SK-N-DZ (cell line): ENCODE data around the gene ZIC5.
"Not testable (repeated sequence)": the region's sequence is repeated elsewhere in the genome, so short reads cannot be mapped to it uniquely, and the experiment has no call there.

ENCODE experiments used
- DNase-seq: peaks from one replicate; pipeline ENCODE4 v3.0.0-alpha.2; 2015; ENCODE audit warnings: low spot score

ZIC5 gene

DNA sequence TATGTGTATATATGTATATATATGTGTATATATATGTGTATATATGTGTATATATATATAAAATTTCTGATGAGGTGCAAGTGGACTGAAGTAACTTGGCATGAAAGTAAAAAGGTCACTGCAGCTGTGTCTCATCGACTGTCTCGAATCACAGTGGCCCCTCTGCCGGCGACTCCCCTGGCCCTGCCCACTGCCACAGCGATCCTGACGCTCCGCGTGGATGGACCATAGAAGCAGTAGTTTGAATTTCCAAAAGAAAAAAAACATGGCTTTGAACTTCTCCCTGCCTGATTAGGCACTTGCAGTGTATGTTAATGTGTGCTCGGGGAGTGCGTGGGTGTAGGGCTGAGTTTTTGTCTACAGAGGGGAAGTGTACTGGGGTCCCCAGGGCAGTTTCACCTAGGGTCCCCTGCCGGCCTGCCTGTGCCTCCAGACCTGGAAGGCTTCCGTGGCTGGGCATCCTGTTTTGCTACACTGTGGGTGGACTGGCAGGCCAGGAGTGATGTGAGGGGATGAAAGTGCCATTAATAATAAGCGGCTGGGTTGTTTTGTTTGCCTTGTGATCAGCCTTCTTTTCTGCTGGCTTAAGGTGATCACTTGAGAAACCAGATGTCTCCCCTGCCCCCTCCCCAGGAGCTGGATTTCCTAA, 10.8 kb downstream of the ZIC5 start:
- DNase-seq = no peak

DNA sequence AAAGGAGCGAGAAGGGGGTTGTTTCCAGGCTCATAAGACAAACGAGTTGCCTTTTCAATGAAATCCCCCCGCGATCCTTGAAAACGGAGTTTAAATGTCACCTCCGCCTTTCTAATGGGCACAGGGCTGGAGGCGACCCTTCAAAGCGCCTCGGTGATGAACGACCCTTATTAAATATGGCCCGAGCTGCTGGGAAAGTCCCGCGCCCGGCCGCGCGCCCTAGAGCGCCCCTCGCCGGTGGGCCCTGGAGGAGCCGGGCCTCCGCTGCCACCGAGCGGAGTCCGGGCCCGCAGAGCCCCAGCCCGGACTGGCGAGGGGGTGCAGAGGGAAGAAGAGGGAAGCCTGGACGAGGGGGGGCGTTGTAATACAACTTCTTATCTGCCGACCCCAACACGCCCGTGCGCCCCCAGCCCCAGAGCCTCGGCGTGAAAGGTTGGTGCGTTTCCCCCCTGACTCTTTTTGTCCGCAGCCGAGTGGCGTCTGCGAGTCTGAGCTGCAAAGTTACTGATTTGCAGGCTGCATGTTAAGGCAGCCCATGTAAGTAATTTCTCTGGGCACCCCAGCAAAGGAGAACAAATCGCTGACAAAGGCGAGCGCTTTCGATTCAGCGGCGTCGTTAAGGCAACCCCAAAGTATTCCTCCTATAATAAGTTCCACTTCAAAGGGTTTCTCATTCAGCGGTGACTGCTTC, 11.9 kb downstream of the ZIC5 start:
- DNase-seq = no peak

DNA sequence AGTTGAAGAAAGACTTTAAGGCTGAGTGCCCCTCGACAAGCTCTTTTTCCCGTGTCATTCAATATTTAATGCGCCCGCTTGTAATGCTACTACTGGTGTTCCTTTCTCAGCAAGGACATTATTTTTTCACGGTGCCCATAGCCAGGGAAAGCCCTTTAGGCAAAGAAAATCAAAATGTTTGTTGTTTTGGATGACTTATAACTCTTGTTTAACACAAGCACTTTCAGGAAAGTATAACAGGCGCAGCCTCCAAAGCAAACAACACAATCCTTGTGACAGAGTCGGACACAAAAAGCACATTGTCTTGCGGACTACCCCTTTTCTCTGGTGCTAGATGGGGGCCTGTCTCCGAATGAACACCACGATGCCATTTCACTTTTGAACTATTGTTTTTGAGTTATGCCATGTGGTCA, 12.4 kb downstream of the ZIC5 start:
- DNase-seq = no peak

GRCh38 chr13:99958406-99959126, 13.0 kb downstream of the ZIC5 start:
- DNase-seq = no peak

DNA sequence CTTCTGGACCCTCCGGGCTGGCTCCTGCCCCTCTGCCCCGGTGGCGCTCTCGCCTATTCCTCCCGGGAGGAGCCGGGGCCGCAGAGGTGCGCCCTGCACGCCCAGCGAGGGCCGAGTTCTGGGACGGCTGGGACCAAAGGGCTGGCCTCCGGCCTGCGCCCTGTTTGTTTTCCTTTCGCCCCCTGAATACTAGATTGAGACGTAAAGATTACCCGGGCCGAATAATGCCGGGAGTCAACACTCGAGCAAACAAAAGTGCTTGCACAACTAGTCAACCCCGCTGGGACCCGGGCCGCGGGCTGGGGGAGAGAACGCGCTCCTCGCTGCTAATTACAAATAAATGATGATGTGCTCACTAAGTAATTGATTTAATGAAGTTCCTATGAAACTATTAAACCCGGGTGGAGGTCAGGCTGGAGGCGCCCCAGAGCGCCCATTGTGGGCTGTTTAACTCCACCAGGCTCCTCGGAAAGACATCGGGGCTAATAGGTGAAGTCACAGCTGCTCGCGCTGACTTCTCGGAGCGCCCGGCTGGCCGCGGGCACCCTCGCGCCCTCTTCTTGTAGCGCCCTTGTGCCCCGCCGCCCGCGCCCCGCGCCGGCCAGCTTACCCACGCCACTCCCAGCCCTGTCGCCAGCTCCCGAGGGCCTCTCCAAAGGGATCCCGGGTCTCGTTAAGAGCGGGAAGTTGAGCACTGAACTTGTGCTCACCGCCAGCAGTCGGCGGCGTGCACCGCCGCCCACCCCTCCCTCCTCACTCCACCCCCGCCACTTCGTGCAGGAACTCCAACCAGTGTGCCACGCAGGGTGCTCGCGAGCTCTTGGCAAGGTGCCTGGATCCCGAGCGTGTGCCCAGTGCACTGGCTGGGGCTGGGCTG, 14.9 kb downstream of the ZIC5 start:
- DNase-seq = no peak

DNA sequence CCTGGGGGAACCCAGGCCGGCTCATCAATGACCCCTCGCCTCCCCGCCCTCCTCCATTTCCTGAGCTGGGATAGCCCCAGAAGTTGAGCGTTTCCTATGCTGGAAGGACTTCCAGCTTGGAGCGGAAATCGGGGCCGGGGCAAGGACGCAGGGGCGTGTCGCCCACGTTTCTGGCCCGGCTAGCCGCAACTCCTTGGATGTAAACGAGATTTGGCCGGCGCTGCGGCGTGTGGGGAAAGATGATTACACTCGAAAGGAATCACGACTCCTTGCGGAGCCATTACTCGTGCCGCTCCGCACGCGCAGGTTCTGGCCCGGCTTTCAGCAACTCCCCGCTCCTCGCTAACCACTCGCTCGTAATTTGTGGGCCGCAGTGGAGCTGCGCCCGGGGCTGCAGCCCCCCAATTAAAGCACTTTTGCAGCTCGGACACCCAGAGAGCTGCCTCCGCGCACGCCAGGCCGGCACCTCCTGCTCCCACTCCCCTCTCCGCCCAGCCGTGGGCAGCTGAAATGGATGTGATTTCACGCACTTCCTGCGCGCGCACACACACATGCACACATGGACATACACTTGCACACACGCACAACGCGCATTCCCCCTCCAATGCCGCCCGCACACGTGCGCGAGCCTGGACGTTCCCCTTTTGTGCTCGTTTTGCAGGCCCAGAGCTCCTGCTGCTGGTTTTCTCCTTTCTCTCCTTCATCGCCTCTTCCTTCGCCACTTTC, 15.7 kb downstream of the ZIC5 start:
- DNase-seq = no peak

GRCh38 chr13:99955107-99955746, 16.3 kb downstream of the ZIC5 start:
- no peak for DNase-seq

DNA sequence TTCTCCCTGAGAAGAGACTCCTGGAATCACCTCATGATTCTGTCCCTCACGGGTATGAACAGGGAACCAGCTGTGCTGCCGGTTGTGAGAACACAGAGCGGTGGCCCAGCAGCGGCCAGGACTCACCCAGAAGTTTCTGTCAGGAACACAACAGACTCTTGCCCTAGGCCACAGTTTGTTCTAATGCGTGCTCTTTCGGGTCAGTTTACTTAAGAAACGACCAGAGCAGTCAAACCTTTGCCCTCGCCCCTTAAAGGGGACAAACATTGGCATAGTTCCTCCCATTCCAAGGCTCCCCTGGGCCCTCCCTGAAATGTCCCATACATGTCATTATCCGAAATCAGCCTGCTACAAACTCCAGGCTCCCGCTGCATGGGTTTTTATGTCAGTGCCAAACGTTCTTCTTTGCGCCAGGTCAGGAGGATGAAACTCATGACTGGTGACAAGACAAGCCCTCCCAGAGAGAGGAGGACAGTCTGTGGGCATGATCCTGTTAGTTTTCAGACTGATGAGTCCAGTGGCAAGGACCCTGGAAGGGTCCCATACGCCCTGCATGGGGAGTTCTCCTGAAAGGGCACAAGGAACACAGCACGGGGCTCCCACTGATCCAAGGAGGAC, 18.3 kb downstream of the ZIC5 start:
- DNase-seq = no peak

- not testable (repeated sequence) for DNase-seq
These were observed 19.9 kb downstream of the ZIC5 start for GRCh38 chr13:99951666-99952065.

DNA sequence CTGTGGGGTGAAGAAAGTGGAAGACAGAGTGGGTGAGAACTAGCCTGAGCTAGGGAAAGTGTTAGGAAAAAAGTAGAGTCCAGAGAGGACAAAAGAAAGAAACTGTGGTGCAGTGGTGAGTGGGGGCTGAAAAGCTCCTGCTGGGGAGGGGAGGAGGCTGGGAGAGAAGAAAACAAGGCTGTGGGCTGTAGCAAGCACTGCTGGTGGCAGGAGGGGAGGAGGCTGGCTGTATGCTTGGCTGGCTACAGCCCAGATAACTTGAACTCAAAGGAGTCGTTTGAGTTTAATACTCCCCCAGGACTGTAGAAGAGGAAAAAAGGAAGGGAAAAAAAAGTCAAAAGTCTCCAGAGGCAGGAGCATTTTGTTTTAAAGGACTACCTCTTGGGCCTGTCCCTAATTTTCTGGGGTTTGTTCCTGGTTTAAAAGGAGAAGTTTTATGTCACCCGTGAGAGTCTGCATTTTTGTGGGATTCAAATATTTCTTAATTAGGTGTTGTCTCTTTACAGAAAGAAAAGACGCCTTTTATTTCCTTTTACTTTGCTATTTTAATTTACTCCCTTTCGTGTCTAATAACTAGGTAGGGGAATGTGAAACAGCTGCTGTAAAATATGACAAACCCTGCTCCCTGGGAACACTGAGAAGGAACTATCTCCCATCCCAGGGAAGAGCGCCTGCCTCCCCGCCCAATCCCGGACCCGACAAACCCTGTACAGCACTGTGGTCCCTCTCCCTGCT, 21.7 kb downstream of the ZIC5 start:
- DNase-seq = no peak

- no peak for DNase-seq
These were observed 22.5 kb downstream of the ZIC5 start for GRCh38 chr13:99948907-99949678.

DNA sequence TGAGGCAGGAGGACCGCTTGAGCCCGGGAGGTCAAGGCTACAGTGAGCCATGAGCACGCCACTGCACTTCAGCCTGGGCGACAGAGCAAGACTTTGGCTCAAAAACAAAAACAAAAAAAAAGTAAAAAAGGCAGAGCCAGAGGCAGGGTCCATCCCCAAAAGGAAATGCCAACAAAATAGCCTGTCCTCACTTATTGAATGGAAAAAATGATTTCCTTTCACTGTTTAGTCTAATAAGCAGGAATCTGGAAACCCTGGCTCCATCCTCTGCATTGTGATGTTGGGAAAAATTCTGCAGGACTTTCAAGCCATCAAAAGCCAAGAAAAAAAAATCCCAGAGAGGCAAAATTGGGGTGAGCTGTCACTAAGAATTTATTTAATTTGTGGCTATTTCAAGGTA, 23.2 kb downstream of the ZIC5 start:
- DNase-seq = no peak

GRCh38 chr13:99947666-99948065, 23.9 kb downstream of the ZIC5 start:
- no peak for DNase-seq

DNA sequence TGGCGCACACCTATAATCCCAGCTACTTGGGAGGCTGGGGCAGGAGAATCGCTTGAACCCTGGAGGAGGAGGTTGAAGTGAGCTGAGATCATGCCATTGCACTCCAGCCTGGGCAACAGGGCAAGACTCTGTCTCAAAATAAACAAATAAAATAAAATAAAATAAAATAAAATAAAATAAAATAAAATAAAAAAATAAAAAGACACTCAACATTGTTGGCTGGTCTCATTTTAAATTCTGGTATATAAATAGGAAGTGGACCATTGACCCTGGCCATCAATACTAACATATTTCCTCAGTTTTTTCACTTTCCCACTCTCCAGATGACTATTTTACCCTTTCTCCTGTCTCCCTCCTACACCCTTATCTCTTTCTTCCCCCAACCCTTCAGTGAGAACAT, 26.1 kb downstream of the ZIC5 start:
- DNase-seq = not testable (repeated sequence)

GRCh38 chr13:99944606-99945005, 27.0 kb downstream of the ZIC5 start:
- no peak for DNase-seq

DNA sequence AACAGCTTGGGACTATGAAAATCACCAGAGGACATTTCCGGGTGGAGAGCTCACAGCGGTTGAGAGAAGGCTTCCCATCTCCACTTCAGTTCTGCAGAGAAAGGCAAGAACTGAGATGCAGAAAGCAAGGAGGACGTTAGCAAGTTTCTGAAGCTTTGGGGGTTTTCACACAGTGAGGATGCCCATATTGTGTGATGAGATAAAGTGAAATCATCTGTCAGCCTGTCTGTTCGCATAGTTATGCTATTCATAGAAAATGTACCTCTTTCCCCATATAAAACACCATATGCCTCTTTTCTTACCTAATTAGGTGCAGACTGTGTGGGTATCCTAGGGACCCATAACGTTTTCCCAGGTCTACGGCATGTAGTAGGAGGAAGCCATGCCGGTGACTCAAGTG, 27.5 kb downstream of the ZIC5 start:
- DNase-seq = no peak

DNA sequence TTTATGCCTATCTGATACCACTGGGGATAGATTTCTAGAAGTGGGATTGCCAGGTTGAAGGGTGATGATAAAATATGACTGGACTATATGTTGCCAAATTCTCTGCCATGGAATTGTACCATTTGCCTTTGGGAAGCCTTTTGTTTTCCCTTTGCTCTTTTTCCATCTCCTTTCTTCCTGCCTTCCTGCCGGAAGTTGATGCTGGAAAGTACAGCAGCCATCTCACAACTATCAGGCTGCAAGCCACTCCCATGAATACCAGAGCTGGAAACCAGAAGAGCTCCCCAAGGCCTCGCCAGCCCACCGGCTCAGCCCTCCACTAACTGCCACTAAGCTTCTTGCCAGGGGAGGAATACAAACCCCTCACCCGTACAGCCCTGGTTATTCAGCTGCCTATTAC, 29.7 kb downstream of the ZIC5 start:
- no peak for DNase-seq

DNA sequence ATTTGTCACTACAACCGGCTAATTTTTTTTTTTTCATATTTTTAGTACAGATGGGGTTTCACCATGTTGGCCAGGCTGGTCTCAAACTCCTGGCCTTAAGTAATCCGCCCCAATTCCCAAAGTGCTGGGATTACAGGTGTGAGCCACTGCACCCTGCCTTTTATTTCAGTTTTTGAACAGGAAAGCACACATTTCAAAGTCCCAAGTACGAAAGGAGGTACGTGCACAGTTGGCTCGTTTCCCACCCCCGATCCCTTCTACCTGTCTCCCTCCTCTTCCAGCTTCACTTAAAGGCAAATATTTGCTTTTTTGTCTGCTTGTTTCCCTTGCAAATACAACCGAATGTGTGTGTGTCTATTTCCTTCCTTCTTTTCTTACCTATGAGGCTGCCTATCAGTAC, 30.5 kb downstream of the ZIC5 start:
- no peak for DNase-seq

DNA sequence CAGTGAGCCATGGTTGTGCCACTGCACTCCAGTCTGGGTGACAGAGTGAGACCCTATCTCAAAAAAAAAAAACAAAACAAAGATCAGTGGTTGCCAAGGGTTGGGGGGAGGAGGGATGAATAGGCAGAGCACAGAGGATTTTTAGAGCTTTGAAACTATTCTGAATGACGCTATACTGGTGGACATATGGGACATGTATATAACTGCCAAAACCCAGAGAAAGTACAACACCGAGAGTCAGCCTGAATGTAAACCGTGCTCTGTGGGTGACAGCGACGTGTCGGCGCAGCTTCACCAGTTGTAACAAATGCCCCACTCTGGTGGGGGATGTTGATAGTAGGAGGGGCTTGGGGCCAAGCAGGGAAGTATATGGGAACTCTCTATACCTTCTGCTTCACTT, 32.9 kb downstream of the ZIC5 start:
- no peak for DNase-seq
